HG03439 (cell line): Measurements from ENCODE around the gene PLA2G4E.

Source experiments
- ATAC-seq: cut with Tn5 transposase; IDR thresholded peaks from one replicate; pipeline ENCODE4 v1.9.1; 2021; ENCODE audit warnings: mild to moderate bottlenecking, moderate library complexity; ENCODE audit not compliant: unreplicated experiment

Gene PLA2G4E

GRCh38 chr15:41937568-41937923 lies 83.3 kb downstream of the PLA2G4E start:
- ATAC-seq, result no peak

GRCh38 chr15:41936649-41937567 lies 83.9 kb downstream of the PLA2G4E start:
- ATAC-seq, result no peak

GRCh38 chr15:41936155-41936554 lies 84.7 kb downstream of the PLA2G4E start:
- no peak for ATAC-seq

- ATAC-seq, result no peak
Observed at GRCh38 chr15:41935566-41936020, 85.2 kb downstream of the PLA2G4E start.

GRCh38 chr15:41934843-41935242 lies 86.0 kb downstream of the PLA2G4E start:
- ATAC-seq, result no peak

GRCh38 chr15:41933771-41934170 lies 87.1 kb downstream of the PLA2G4E start:
- no peak for ATAC-seq

GRCh38 chr15:41933326-41933725 lies 87.5 kb downstream of the PLA2G4E start:
- ATAC-seq, result no peak

GRCh38 chr15:41932511-41933289 lies 88.1 kb downstream of the PLA2G4E start:
- ATAC-seq, result no peak

GRCh38 chr15:41932101-41932500 lies 88.7 kb downstream of the PLA2G4E start:
- ATAC-seq, result no peak
